ENCODE data around the gene KLHL18.
"Not testable (repeated sequence)": the region's sequence is repeated elsewhere in the genome, so short reads cannot be mapped to it uniquely, and the experiment has no call there.

Gene KLHL18

GRCh38 chr3:47314056-47314764 lies 31.5 kb downstream of the KLHL18 start:
- DNase-seq (ENCODE audit: low spot score): no peak

DNA sequence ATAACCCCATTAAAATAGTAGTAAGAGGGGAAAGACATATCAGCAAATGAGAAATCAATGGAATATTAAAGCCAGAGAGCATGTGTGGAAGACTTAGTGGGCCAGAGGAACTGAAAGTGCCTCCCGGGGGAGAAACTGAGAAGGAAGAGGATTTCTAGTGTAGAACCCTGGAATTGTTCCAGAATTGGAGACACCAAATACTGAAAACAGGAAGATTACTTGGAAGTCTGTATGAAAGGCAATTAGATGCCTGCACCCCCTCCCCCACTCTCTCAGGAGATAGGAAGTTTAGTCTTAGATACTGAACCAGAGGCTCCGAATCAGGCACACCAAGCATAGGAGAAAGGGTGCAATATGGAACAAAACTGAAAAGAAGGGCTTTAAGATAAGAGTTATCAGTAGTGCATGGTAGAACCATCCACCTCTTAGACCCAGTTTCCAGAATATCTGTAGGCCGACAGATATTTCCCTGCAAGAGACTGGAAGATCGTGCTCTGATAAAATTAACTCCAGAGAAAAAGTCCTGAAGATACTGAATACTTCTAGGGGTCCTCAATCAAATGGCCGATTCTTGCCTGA lies 32.4 kb downstream of the KLHL18 start:
- no peak for DNase-seq (ENCODE audit: low spot score)

GRCh38 chr3:47316151-47316550 lies 33.4 kb downstream of the KLHL18 start:
- not testable (repeated sequence) for DNase-seq (ENCODE audit: low spot score)

DNA sequence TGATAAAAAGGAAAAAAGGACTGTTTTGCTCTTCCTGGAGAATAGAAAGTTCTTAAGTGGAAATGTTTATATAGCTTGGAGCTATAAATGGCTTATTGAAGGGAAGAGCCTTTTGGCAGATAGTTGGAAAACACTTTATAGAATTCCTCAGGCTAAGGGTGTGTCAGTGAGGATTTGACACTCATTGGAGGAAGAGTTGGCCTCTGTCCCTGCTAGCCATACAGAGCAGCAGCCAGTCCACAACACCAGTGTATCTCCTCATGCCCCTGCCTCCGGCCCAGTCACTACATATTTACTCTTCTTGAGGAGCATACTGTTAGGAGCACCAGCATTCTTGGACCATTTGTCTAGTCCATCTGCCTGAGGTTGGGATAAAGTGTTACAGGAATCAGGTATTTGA lies 36.2 kb downstream of the KLHL18 start:
- DNase-seq (ENCODE audit: low spot score): no peak

DNA sequence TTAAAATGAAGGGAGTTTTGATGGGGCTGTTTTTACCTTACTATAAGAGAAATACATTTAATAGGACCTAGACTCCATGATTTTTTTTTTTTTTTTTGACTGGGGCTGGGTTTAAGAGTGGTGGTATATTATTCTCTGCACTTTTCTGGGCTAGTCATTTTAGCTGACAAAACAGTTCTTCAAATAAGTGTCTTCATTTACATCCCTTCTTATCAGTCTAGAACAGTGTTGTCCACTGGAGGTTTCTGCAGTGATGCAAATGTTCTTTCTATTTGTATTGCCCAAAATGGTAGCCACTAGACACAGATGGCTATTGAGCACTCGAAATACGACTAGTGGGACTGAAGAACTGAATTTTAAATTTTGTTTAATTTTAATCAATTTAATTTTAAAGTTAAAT lies 37.2 kb downstream of the KLHL18 start:
- DNase-seq (ENCODE audit: low spot score): no peak

DNA sequence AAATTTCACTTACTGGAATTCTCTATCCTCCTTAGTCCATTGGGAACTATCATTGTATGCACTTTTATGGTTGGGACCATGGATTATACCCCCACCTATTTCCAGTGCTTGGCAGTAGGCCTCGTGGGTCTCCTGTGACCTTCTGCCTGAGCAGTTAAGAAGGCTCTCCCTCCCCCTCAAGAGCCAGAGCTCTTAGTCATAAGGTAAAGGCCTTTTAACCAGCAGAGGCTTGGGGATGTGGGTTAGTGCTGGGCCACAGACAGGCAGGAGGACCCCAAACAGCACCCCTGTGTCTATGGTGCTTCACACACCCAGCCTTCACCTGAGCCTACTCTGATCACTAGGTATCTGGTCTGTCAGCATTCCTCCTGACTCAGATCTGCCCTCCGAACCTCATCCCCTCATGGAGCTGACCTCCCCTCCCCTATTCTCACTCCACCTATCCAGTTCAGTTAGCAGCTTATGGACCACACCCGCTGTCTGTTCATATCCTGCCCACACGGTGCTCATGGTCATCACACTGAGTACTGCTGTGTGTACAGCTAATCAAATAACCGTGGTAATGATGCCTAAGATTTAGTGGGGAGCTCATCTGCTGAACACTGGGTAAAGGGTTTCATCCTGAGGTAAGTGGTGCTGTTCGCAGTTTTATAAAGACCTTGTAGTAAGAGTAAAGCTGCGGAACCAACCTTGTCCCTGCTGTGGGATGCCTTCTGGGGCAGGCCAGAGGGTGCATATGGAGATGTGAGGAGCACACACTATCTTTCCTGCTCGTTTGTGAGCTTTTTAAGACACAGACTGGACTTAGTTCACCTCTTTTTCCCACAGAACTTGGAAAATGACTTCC lies 40.9 kb downstream of the KLHL18 start:
- DNase-seq (ENCODE audit: low spot score): peak; percentile 25

DNA sequence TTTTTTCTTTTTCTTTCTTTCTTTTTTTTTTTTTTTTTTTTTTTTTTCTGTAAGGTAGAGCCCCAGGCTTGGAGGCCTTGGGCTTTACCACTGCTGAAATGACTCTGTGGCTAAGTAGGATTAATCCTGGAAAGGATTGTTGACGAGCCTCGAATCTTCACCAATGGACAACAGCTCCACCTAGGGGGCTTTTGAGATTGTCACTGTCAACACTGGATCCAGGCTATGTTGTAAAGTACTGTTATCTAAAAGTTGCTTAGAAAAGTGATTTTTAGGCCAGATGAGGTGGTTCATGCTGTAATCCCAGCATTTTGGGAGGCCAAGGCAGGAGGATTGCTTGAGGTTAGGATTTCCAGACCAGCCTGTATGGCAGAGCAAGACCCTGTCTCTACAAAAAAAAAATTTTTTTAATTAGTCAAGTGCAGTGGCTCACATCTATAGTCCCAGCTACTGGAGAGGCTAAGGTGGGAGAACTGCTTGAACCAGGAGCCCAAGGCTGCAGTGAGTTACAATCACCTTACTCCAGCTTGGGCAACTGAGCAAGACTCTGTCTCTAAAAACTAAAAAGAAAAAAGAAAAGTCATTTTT lies 41.6 kb downstream of the KLHL18 start:
- peak; percentile 75 for DNase-seq (ENCODE audit: low spot score)

DNA sequence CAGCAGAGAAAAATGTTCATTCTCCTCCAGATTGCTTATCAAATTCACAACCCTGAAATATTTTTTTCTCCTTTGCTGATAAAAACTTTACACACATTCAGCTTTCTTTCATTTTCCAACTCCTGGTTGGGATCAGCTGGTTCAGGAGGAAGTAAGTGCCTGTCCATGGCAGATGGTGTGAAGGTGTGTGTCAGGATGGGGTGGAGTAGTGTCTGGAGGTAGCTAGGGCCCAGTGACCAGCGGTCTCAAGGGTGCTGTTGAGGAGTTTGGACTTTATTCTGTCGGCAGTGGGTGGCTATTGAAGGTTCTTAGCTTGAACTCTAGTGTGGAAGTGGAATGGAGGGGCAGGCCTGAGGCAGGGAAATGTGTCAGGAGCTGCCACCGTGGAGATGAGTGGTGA lies 51.2 kb downstream of the KLHL18 start:
- no peak for DNase-seq (ENCODE audit: low spot score)

GRCh38 chr3:47337656-47338055 lies 54.9 kb downstream of the KLHL18 start:
- DNase-seq (ENCODE audit: low spot score): no peak

GRCh38 chr3:47339951-47340350 lies 57.2 kb downstream of the KLHL18 start:
- no peak for DNase-seq (ENCODE audit: low spot score)

DNA sequence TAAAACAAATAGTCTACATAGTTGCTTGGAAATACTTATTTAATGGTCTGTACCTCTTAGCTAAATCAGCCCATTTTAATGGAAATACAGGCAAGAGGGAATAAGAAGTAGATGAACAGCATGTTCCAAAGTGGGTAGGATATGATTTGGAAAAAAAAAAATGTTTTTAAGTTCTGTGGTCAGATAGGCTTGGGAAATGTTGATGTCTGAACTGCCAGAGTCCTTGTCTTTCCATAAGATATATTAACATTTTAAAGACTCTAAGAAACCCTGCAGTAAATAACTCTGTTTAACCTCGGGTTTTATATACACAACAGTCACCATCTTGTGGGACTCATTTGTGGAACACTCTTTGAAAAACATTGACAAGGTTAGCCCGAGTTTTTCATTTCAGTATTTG lies 58.1 kb downstream of the KLHL18 start:
- no peak for DNase-seq (ENCODE audit: low spot score)

GRCh38 chr3:47342151-47342550 lies 59.4 kb downstream of the KLHL18 start:
- DNase-seq (ENCODE audit: low spot score): no peak

DNA sequence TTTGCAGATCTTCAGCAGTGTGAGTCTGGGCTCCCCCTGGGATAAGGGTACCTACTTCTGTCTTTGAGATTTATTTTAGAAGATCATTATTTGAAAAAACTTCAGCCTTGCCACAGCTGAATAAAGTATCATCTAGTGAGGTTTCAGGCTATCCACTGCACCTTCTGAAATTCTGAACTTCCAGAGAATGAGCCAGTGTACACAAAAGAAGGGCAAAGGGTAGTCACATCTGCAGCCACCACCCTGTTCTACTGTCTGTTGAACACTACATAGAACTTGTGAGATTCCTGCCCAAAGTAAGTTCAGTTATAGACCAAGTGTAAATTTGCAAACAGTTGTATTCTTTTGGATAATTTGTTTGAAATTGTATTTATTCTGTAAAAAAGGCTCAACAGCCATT lies 60.1 kb downstream of the KLHL18 start:
- no peak for DNase-seq (ENCODE audit: low spot score)

- no peak for DNase-seq (ENCODE audit: low spot score)
These were observed 60.8 kb downstream of the KLHL18 start for GRCh38 chr3:47343471-47343971.

- no peak for DNase-seq (ENCODE audit: low spot score)
These were observed 62.2 kb downstream of the KLHL18 start for GRCh38 chr3:47344971-47345370.

- peak; percentile 9 for DNase-seq (ENCODE audit: low spot score)
These were observed 64.6 kb downstream of the KLHL18 start for GRCh38 chr3:47347217-47347801.

GRCh38 chr3:47348411-47349154 lies 65.8 kb downstream of the KLHL18 start:
- no peak for DNase-seq (ENCODE audit: low spot score)

- no peak for DNase-seq (ENCODE audit: low spot score)
These were observed 72.3 kb downstream of the KLHL18 start for GRCh38 chr3:47355010-47355409.

- no peak for DNase-seq (ENCODE audit: low spot score)
These were observed 73.5 kb downstream of the KLHL18 start for GRCh38 chr3:47356201-47356600.

GRCh38 chr3:47359323-47359722 lies 76.6 kb downstream of the KLHL18 start:
- no peak for DNase-seq (ENCODE audit: low spot score)

DNA sequence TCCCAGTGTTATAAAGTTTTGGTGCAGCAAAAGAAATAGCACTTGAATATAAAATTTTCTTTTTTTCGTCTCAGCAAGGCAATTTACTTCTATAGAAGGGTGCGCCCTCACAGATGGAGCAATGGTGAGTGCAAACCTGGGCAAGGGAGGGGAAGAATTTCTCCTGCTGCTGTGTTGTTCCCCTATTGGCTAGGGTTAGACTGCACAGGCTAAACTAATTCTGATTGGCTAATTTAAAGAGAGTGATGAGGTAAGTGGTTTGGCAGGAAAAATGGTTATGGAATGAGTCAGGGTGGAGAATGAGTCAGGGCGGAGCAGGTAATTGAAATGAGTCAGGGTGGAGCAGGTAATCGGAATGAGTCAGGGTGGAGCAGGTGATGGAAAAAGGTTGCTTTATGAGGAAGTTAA lies 77.4 kb downstream of the KLHL18 start:
- DNase-seq (ENCODE audit: low spot score): peak; percentile 34

All from SW480 (cell line).